RWPE1 (cell line): Measurements from ENCODE around the gene ZNF683.

ENCODE experiments used
- CTCF ChIA-PET: fragments of 350-600 bp; sonication (Branson Sonifier 250); formaldehyde crosslinking; extraction: SDS; loops from one replicate; lab custom pipeline; 2021; lab: Yijun Ruan, JAX
- POLR2A ChIA-PET: fragments of 400-600 bp; formaldehyde crosslinking; extraction: SDS; loops from one replicate; lab custom pipeline; 2020; ENCODE audit warnings: antibody characterized with exemption; ENCODE audit not compliant: low non-redundant PET; lab: Yijun Ruan, JAX
- DNase-seq: peaks from one replicate; pipeline ENCODE4 v3.0.0; 2012; ENCODE audit warnings: low spot score
- H3K27ac ChIP-seq: fragments of 450-650 bp; 2 replicates; pipeline ENCODE4 v1.5.1; 2017
- TF ChIP-seq, protein P1 (sequence below): fragments of 450-650 bp; conservative IDR thresholded peaks from 2 replicates; pipeline ENCODE4 v1.5.1; 2017; ENCODE audit warnings: low read depth, mild to moderate bottlenecking

ZNF683 gene

DNA sequence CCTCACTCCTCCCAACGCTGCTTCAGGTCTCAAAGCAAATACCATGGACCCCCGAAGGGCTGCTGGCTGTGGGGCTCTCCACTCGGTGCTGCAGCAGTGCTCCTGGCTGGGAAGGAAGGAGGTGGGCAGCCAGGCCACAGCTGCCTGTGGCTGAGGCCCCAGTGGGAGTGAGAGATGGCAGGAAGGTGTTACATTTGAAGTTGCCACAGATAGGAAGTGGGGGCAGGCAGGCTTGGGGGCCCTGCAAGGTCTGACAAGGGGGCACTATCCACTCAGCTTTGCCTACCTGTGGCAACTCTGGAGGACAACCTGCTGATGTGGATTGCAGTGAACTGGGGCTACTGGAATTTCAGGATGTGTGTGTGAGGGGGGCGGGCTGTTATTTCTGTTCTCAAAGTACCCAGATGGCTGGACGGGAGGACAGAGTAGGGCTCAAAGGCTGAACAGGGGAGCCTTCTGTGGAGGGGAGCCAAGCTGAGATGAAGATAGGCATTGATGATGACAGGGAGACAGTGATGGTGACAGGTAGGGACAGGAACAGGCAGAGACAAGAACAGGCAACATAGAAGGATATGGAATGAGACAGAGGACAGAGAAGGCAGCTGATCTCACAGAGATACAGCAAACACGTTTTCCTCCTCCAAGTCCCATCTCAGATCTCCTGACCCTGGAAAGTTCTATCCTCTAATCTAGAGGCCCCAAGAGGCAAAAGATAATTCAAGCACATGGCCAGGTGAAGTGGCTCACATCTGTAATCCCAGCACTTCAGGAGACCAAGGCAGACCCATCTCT, 1.8 kb downstream of the ZNF683 start:
- H3K27ac ChIP-seq = peak overlapping the region; percentile 79; the same call in 1 of the 2 replicates
- ChIA-PET CTCF (interaction anchor here (0.6 kb wide), 1 partner anchor 20 kb away, joined by 3 read pairs; no protein-coding TSS in a partner anchor), POLR2A (no interaction called here)
- DNase-seq = no peak
- TF ChIP-seq, protein P1, sequence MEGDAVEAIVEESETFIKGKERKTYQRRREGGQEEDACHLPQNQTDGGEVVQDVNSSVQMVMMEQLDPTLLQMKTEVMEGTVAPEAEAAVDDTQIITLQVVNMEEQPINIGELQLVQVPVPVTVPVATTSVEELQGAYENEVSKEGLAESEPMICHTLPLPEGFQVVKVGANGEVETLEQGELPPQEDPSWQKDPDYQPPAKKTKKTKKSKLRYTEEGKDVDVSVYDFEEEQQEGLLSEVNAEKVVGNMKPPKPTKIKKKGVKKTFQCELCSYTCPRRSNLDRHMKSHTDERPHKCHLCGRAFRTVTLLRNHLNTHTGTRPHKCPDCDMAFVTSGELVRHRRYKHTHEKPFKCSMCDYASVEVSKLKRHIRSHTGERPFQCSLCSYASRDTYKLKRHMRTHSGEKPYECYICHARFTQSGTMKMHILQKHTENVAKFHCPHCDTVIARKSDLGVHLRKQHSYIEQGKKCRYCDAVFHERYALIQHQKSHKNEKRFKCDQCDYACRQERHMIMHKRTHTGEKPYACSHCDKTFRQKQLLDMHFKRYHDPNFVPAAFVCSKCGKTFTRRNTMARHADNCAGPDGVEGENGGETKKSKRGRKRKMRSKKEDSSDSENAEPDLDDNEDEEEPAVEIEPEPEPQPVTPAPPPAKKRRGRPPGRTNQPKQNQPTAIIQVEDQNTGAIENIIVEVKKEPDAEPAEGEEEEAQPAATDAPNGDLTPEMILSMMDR = no peak

DNA sequence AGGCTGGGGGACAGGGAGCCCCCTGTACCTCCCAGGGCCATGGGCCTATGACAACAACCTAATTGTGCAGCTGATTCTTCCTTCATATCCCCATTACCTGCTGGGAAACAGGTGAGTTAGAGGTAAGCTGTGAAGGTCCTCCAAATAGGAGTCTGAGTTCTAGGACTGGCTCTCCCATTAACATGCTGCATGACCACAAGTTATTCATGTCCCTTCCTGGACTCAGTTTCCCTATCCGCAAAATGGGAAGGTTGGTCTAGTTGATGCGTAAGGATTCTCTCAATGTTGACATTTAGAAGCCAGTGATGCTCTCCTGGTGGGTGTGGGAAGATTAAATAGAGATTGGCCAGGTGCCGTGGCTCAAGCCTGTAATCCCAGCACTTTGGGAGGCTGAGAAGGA, 4.1 kb downstream of the ZNF683 start:
- no peak for DNase-seq
- TF ChIP-seq, protein P1 = no peak
- CTCF ChIA-PET = no interaction called here
- POLR2A ChIA-PET = no interaction called here
- H3K27ac ChIP-seq = no peak overlapping the region

DNA sequence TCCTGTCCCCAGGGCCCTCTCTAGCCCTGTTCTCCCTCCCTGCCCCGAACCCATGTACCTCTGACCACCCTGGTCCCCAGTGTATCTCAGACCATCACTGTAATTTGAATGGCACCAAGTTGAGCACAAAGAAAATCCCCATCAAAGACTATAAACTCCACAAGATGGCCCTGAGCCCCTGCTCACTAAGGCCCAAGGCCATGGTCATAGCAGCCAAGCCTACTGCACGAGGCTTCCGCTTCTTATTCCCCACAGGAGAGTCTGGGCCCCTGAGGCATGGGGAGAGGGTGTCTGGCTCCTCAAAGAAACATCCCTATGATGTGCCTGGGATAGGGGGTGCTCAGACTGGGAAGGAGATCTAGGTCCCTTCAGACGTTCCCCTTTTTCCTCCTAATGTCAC, 4.5 kb downstream of the ZNF683 start:
- DNase-seq = no peak
- CTCF ChIA-PET = interaction anchor here (0.6 kb wide), 1 partner anchor 511 kb away, joined by 3 read pairs; no protein-coding TSS in a partner anchor
- no peak overlapping the region for H3K27ac ChIP-seq
- TF ChIP-seq, protein P1 = no peak
- POLR2A ChIA-PET = no interaction called here

DNA sequence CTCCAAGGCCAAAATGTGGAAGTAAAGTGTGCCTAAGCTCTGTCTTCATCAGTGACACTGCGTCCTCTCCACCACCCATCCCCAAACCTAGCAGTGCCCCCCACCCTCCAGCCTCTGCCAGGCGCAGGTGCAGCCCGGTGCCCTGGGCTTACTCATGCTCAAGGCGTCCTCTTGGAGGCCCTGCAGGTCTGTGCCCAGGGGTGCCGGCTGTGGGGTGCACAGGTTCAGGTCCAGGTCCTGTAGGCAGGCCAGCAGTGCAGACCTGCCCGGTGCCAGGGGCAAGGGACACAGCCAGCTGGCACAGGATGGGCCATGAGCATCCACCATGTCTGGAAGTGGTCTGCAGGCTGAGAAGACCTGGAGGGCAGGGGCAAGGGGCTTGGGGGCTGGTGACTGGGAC, 5.1 kb downstream of the ZNF683 start:
- TF ChIP-seq, protein P1 = no peak
- DNase-seq = no peak
- CTCF ChIA-PET = interaction anchor here (0.7 kb wide), 1 partner anchor 155 kb away, joined by 3 read pairs; no protein-coding TSS in a partner anchor
- POLR2A ChIA-PET = no interaction called here
- no peak overlapping the region for H3K27ac ChIP-seq

DNA sequence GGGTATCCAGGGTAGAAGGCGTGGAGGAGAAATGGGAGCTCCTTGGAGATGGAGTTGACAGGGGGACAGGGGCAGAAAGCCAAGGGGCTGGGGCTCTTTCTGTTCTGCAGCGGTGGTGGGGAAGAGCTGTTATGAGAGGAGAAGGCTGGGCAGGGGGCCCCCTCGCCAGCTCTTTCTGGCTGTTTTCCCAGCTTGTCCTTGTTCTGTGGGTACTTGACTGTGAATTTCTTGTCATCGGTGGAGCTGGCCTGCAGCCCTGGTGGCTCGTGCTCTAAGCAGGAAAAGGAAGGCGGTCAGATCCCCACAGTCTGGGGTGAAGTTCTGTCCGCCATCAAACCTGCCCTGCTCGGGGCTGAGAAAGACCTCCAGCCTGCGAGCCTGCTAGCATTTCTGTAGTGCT, 7.6 kb downstream of the ZNF683 start:
- no peak overlapping the region for H3K27ac ChIP-seq
- TF ChIP-seq, protein P1 = no peak
- DNase-seq = no peak
- CTCF ChIA-PET = interaction anchor here (0.9 to 1.5 kb wide), 8 partner anchors 9 to 220 kb away, joined by 3 to 12 read pairs (median 4); no protein-coding TSS in a partner anchor
- POLR2A ChIA-PET = no interaction called here

DNA sequence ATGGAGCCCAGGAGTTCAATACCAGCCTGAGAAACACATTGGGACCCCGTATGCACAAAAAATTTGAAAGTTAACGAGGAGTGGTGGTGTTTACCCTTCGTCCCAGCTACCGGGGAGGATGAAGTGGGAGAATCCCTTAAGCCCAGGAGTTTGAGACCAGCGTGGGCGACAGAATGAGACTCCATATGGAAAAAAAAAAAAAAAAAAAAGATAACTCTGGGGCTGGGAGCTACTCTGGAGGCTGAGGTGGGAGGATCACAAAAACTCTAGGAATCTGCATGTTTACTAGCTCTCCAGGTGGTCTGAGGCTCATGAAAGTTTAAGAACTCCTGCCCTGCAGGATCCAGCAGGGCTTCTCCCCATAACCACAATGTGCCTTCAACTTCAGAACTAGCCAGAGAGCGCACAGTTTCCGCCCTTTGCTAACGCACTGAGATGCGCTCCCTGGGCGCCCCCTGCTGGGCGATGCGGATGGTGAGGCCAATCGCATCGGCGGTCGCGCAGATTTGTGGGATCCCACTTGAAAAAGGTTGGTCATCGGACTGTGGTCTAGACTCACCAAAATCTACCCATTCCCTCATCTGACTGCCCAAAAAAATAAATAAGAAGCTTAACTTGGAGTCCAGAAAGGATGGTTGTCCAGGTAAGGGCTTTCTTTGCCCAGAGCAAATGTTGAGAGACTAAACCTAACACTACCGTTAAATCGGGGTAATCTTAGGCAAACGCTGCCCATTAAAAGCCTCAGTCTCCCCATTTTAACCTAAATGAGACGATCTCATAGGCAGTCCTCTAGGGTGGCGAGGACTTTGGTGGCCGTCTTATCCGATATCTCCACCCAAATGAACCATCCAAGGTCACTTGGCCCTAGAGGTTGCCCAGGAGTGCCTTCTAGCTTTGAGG, 8.8 kb downstream of the ZNF683 start:
- no peak for DNase-seq
- no peak overlapping the region for H3K27ac ChIP-seq
- POLR2A ChIA-PET = interaction anchor here (0.6 kb wide), 1 partner anchor 79 kb away, joined by 4 read pairs; no protein-coding TSS in a partner anchor
- TF ChIP-seq, protein P1 = peak; percentile 79
- CTCF ChIA-PET = interaction anchor here (0.6 to 1.5 kb wide), 19 partner anchors 8 to 219 kb away, joined by 3 to 12 read pairs (median 4); partner anchors contain the start of gene CD52
